Uterus (tissue), 4 donors: ENCODE data around the gene ANKRD44. TPM values are rescaled to one million over a fixed set of nuclear protein-coding genes. Genes with fewer than 3 reads are reported as not detected.

Experiments used
- DNase-seq, 2 donors: peaks; one replicate each; pipeline ENCODE4 v3.0.0-alpha.2; 2019 to 2020
- H3K27ac ChIP-seq, 2 donors: fragments of 200-600 bp; sonication (generic); 1 replicate in 1 of 2; 2 replicates in 1 of 2; pipeline ENCODE4 v1.5.1; 2016 to 2018
- H3K27me3 ChIP-seq, 2 donors: fragments of 200-600 bp; sonication (generic); one replicate each; pipeline ENCODE4 v1.5.1; 2018 to 2019; ENCODE audit warnings: control low read depth in 1 of 2
- H3K36me3 ChIP-seq, 2 donors: fragments of 200-600 bp; sonication (generic); one replicate each; pipeline ENCODE4 v1.5.1; 2019; ENCODE audit warnings: control low read depth in 1 of 2
- H3K4me1 ChIP-seq, 2 donors: fragments of 200-600 bp; sonication (generic); one replicate each; pipeline ENCODE4 v1.5.1; 2018 to 2019; ENCODE audit warnings: control low read depth in 1 of 2
- H3K4me3 ChIP-seq, 2 donors: fragments of 200-600 bp; sonication (generic); 1 replicate in 1 of 2; 2 replicates in 1 of 2; pipeline ENCODE4 v1.5.1; 2018 to 2019; ENCODE audit warnings: mild to moderate bottlenecking in 1 of 2
- H3K9me3 ChIP-seq, 2 donors: fragments of 200-600 bp; sonication (generic); one replicate each; pipeline ENCODE4 v1.5.1; 2019; ENCODE audit warnings: control low read depth in 1 of 2
- POLR2A ChIP-seq, 2 donors: fragments of 450-650 bp; IDR thresholded peaks; one replicate each; pipeline ENCODE4 v1.6.1; 2016; ENCODE audit warnings: antibody characterized with exemption in 2 of 2, mild to moderate bottlenecking in 1 of 2, moderate library complexity in 1 of 2
- intact Hi-C: fragments of 100-400 bp; cut with DNase I; formaldehyde crosslinking; loops from one replicate; pipeline ENCODE4 v1.15.1; 2023; ENCODE audit warnings: low total_unique reads
- total RNA-seq, 4 donors: library from RNA; depleted of rRNA in 3 of 4; stranded (reverse); fragments of >200 nt in 3 of 4; gene quantifications; one replicate each; pipeline versions ENCODE4 v1.1.0 to v1.2.4, GENCODE V29; 2014 to 2023
- TF ChIP-seq, protein P1 (sequence below), 4 experiments: fragments of 200-600 bp in 2 of 4; fragments of 450-650 bp in 2 of 4; sonication (generic) in 2 of 4; IDR thresholded peaks; one replicate each; pipeline ENCODE4 v1.5.1; 2016 to 2019; ENCODE audit warnings: antibody characterized with exemption in 4 of 4, mild to moderate bottlenecking in 2 of 4, moderate library complexity in 1 of 4
- donor health status: DM: yes; HTN: yes; CAD: no.

ANKRD44 gene
- total RNA-seq, 4 donors from 2014 or later = 14.4 to 71.5 (median 23.2) TPM

DNA sequence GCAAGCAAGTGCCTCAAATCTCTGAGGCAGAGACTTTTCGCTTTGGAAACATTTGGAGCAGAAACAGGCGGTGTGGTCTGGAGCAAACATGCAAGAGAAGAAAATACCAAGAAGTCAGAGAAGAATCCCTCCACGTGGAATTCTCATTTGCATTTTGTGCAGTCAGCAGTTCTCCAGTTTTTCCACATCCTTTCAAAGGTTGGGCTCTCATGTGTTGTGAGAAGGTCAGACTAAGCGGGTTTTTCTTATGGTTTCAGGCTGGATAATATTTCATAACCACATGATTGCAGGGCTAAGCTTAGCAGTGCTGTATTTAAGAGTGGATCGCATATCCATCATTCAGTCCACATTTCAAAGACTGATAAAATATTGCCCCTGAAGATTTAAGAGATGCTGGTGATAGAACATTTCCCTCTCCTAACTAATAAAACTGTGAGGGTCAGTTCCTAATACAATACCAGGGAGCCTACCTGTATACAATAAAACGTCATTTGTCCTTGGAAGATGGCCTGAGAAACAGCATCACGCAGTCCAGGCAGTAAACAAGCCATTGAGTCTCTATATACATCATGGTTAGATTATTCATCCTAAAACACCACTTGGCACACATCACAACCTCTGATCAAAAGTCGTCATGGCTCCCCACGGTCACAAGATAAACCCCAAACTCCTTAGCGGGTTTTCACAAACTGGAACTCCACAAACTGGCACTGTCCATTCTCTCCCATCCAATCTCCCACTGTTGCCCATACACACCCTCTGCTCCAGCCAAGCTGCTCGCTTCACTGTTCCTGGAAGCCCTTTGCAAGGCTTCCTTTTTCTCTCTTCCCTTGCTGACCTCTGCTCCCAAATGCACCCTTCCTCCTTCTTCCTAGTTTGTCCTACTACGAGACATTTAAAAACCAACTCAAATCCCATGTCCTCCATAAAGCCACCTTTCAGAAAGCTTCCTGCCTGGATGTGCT lies 31.5 kb downstream of the ANKRD44 start:
- intact Hi-C loops = no loop called here
- no peak for DNase-seq
- no peaks in the 10 kb centered on the region for H3K4me1 ChIP-seq

DNA sequence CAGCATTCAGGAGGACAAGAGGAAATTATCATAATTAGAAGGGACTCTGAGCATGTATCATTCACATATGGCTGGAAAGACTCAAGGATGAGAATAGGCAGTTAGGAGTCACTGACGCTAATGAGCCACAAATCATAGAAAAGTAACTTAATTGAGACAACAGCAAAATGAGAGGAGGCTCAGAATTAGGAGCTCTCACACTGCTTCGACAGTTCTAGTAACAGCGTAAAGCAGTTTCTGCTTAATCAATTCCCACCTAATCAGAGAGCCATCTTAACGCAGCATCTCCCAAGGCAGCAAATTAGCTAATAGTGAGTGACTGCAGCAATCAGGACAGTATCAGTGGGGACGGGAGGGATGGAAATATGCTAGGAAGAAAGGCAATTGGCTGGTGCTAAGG lies 32.8 kb downstream of the ANKRD44 start:
- H3K36me3 ChIP-seq = no peaks in the 10 kb centered on the region
- H3K4me3 ChIP-seq = no peak overlapping the region
- H3K4me1 ChIP-seq = no peaks in the 10 kb centered on the region
- no peak for TF ChIP-seq POLR2A (IDR thresholded peaks at IDR 0.05)
- TF ChIP-seq, protein P1, sequence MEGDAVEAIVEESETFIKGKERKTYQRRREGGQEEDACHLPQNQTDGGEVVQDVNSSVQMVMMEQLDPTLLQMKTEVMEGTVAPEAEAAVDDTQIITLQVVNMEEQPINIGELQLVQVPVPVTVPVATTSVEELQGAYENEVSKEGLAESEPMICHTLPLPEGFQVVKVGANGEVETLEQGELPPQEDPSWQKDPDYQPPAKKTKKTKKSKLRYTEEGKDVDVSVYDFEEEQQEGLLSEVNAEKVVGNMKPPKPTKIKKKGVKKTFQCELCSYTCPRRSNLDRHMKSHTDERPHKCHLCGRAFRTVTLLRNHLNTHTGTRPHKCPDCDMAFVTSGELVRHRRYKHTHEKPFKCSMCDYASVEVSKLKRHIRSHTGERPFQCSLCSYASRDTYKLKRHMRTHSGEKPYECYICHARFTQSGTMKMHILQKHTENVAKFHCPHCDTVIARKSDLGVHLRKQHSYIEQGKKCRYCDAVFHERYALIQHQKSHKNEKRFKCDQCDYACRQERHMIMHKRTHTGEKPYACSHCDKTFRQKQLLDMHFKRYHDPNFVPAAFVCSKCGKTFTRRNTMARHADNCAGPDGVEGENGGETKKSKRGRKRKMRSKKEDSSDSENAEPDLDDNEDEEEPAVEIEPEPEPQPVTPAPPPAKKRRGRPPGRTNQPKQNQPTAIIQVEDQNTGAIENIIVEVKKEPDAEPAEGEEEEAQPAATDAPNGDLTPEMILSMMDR (IDR thresholded peaks at IDR 0.05) = no peak
- intact Hi-C loops = no loop called here
- no peaks in the 10 kb centered on the region for H3K9me3 ChIP-seq
- H3K27me3 ChIP-seq = no peaks in the 10 kb centered on the region
- DNase-seq = no peak
- H3K27ac ChIP-seq = no peak overlapping the region

More for the DNA sequence above, 31.5 kb downstream of the ANKRD44 start:
- Histone ChIP-seq H3K27me3 (no peaks in the 10 kb centered on the region), H3K36me3 (no peaks in the 10 kb centered on the region), H3K9me3 (no peaks in the 10 kb centered on the region), H3K4me3 (no peak overlapping the region), H3K27ac (no peak overlapping the region)
- no peak for TF ChIP-seq POLR2A (IDR thresholded peaks at IDR 0.05)
- TF ChIP-seq, protein P1 (IDR thresholded peaks at IDR 0.05) = no peak

DNA sequence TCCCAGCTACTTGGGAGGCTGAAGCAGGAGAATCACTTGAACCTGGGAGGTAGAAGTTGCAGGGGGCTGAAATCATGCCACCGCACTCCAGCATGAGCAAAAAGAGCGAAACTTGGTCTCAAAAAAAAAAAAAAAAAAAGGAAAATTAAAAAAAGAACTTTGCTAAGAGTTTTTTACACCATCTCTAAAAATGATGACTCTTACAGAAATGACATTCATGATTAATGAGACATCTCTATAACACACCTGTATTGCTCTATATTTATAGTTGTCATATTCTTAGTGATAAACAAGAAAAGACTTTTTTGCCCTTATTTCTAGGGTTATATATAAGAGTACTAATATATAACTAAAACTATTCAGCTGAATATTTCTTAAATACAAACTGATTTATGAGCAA lies 34.4 kb downstream of the ANKRD44 start:
- intact Hi-C loops = no loop called here
- Histone ChIP-seq H3K27me3 (no peaks in the 10 kb centered on the region), H3K27ac (no peak overlapping the region), H3K4me1 (no peaks in the 10 kb centered on the region), H3K9me3 (no peaks in the 10 kb centered on the region), H3K4me3 (no peak overlapping the region), H3K36me3 (no peaks in the 10 kb centered on the region)
- DNase-seq = no peak
- TF ChIP-seq POLR2A (IDR thresholded peaks at IDR 0.05) = no peak
- TF ChIP-seq, protein P1 (IDR thresholded peaks at IDR 0.05) = no peak

DNA sequence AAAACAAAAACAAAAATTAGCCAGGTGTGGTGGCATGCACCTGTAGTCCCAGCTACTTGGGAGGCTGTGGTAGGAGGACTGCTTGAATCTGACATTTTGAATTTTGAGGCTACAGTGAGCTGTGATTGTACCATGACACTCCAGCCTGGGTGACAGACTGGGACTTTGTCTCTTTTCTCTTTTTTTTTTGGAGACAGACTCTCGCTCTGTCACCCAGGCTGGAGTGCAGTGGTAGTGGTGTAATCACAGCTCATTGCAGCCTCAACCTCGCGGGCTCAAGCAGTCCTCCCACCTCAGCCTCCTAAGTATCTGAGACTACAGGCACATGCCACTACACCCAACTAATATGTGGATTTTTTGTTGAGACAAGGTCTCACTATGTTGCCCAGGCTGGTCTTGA lies 35.6 kb downstream of the ANKRD44 start:
- no peak for TF ChIP-seq POLR2A (IDR thresholded peaks at IDR 0.05)
- TF ChIP-seq, protein P1 (IDR thresholded peaks at IDR 0.05) = no peak
- no peaks in the 10 kb centered on the region for H3K27me3 ChIP-seq
- H3K27ac ChIP-seq = no peak overlapping the region
- no peaks in the 10 kb centered on the region for H3K9me3 ChIP-seq
- H3K4me1 ChIP-seq = peaks cover 0 to 3% of the 10 kb centered on the region in 2 donors
- intact Hi-C loops = no loop called here
- no peak overlapping the region for H3K4me3 ChIP-seq
- no peak for DNase-seq
- no peaks in the 10 kb centered on the region for H3K36me3 ChIP-seq

DNA sequence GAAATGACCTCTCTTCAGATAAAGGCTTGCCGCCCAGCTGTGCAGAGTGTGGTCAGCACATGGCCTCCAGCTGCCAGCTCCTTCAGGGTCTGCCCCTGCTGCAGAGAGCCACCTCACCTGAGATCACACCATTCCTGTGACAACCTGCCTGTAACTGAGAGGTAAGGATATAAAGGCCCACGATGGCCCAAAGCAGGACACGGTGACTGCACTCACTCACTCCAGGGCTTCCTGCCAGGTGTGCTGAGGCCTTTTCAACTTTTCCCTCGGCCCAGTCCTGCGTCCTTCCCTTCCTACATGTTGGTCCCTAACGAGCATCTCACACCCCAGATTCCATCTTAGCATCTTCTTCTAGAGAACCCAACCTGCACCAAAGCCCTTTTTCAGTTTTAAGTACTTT lies 36.2 kb downstream of the ANKRD44 start:
- no peaks in the 10 kb centered on the region for H3K27me3 ChIP-seq
- intact Hi-C loops = no loop called here

More for the DNA sequence above, 36.2 kb downstream of the ANKRD44 start:
- Histone ChIP-seq H3K36me3 (no peaks in the 10 kb centered on the region), H3K4me1 (peaks cover 0 to 5% of the 10 kb centered on the region in 2 donors), H3K4me3 (no peak overlapping the region), H3K27ac (no peak overlapping the region), H3K9me3 (no peaks in the 10 kb centered on the region)
- no peak for TF ChIP-seq POLR2A (IDR thresholded peaks at IDR 0.05)
- TF ChIP-seq, protein P1 (IDR thresholded peaks at IDR 0.05) = no peak
- no peak for DNase-seq
